HG03520 (cell line): Measurements from ENCODE around the gene C1orf159.

Experiments
- ATAC-seq: cut with Tn5 transposase; IDR thresholded peaks from one replicate; pipeline ENCODE4 v1.9.1; 2021; ENCODE audit warnings: mild to moderate bottlenecking, moderate library complexity; ENCODE audit not compliant: unreplicated experiment

Gene C1orf159

GRCh38 chr1:1132956-1133750 lies 17.3 kb upstream of the C1orf159 start:
- no peak for ATAC-seq

GRCh38 chr1:1132042-1132950 lies 16.4 kb upstream of the C1orf159 start:
- no peak for ATAC-seq

- ATAC-seq = no peak
These were observed 14.6 kb upstream of the C1orf159 start for GRCh38 chr1:1130206-1131120.

- ATAC-seq = no peak
These were observed 13.5 kb upstream of the C1orf159 start for GRCh38 chr1:1129381-1129821.

GRCh38 chr1:1128454-1129139 lies 12.7 kb upstream of the C1orf159 start:
- ATAC-seq = no peak

- ATAC-seq = no peak
These were observed 11.9 kb upstream of the C1orf159 start for GRCh38 chr1:1127551-1128451.

GRCh38 chr1:1125945-1126344 lies 10.1 kb upstream of the C1orf159 start:
- ATAC-seq = no peak

- ATAC-seq = no peak
These were observed 9.1 kb upstream of the C1orf159 start for GRCh38 chr1:1124786-1125642.

- ATAC-seq = no peak
These were observed 8.6 kb upstream of the C1orf159 start for GRCh38 chr1:1124508-1124785.

- ATAC-seq = no peak
These were observed 8.0 kb upstream of the C1orf159 start for GRCh38 chr1:1123581-1124507.

GRCh38 chr1:1122981-1123480 lies 7.1 kb upstream of the C1orf159 start:
- ATAC-seq = no peak

GRCh38 chr1:1122078-1122811 lies 6.4 kb upstream of the C1orf159 start:
- no peak for ATAC-seq

GRCh38 chr1:1121611-1122077 lies 5.8 kb upstream of the C1orf159 start:
- no peak for ATAC-seq

- ATAC-seq = no peak
These were observed 5.1 kb upstream of the C1orf159 start for GRCh38 chr1:1120866-1121591.

- ATAC-seq = no peak
These were observed 4.2 kb upstream of the C1orf159 start for GRCh38 chr1:1120096-1120495.
